Parietal lobe (tissue), 1 donor: Measurements from ENCODE around the gene INSC. TPM values are rescaled to one million over a fixed set of nuclear protein-coding genes. Genes with fewer than 3 reads are reported as not detected.

ENCODE experiments used
- total RNA-seq: library from RNA; depleted of rRNA; stranded (reverse); fragments of >200 nt; gene quantifications from one replicate; pipeline ENCODE4 v1.2.3, GENCODE V29; 2014

Gene INSC
- not detected for total RNA-seq

GRCh38 chr11:15114501-15115475 is at the start of gene INSC:
INSC (plus strand) TSS chr11:15114923; CDS start chr11:15149175, 34,252 bp downstream.

GRCh38 chr11:15073361-15074205 is 41.1 kb upstream of the INSC start, which contains the start of gene CALCB:
CALCB (plus strand) TSS chr11:15073593; CDS start chr11:15074719, 1,126 bp downstream.

Other genes with a start within 250 kb of the INSC start
- gene CYP2R1, start 222.7 kb upstream of the INSC start, total RNA-seq = 48.8 TPM
- gene CALCA, start 142.6 kb upstream of the INSC start, total RNA-seq = not detected
- not detected for gene CALCB, start 41.3 kb upstream of the INSC start, total RNA-seq